HG03354 (cell line): Measurements from ENCODE around the gene NEU2.
"Not testable (repeated sequence)": the region's sequence is repeated elsewhere in the genome, so short reads cannot be mapped to it uniquely, and the experiment has no call there.

Source experiments
- ATAC-seq: cut with Tn5 transposase; IDR thresholded peaks from one replicate; pipeline ENCODE4 v1.9.1; 2021; ENCODE audit warnings: mild to moderate bottlenecking; ENCODE audit not compliant: unreplicated experiment, poor library complexity, severe bottlenecking

The NEU2 gene

DNA sequence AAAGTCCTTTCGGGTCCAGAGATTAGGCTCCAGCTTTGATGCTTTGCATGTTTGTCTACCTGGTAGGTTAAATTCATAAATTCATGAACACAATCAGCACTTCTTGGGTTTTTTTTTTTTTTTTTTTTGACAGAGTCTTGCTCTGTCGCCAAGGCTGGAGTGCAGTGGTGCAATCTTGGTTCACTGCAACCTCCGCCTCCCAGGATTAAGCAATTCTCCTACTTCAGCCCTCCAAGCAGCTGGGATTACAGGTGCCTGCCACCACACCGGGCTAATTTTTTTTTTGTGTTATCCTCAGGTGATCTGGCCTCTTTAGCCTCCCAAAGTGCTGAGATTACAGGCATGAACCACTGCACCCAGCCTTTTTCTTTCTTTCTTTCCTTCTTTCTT is 32.7 kb downstream of the NEU2 start:
- ATAC-seq, result not testable (repeated sequence)

- ATAC-seq, result no peak
Measured at GRCh38 chr2:233065954-233066470, 33.5 kb downstream of the NEU2 start.

DNA sequence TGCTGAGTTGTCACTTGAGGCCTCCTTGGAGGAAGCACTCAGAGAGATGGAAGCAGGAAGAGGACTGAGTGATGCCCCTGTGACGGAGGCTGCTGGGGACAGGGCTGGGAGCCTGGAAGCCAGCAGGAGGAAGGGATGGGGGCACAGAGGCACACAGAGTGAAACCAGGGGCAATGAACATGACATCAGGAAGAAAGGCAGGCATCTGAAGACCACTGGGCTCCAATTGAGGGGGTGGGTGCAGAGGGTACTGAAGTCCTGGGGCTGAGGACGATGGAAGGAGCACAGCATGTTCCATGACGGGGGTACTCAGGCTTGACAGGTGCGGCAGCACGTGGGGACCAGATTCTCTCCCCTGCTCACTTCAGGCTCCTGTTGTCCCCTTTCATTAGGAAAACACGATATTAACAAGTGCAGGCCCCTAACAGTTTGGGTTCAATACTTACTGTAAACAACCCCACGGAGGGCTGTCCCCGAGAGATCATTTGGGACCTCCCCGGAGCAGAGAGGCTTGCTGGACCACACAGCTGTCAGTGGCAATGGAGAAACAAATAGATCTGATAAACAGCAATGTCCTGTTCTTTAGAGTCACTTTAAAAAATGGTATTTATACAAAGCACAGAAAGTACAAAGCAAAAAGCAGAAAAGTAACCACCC is 36.4 kb downstream of the NEU2 start:
- ATAC-seq, result no peak

GRCh38 chr2:233072838-233073237 is 40.4 kb downstream of the NEU2 start:
- no peak for ATAC-seq

DNA sequence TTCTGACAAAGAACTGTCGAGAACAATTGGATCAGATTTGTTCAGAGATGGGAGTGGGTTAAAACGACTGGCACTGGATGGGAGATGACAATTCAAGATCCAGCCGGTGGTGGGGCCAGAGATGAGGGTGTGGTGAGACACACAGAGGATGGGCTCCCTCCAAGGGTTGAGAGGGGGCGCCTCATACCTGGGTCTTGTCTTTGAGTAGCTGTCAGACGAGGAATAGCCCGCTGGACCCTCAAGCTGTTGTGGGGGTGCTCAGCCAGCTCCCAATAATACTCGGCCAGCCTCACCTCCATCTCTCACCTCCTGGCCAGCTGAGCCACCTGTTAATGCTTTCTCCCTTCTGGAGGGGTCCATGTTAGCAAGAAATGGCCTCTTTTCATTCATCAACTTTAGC is 41.6 kb downstream of the NEU2 start:
- ATAC-seq, result no peak

DNA sequence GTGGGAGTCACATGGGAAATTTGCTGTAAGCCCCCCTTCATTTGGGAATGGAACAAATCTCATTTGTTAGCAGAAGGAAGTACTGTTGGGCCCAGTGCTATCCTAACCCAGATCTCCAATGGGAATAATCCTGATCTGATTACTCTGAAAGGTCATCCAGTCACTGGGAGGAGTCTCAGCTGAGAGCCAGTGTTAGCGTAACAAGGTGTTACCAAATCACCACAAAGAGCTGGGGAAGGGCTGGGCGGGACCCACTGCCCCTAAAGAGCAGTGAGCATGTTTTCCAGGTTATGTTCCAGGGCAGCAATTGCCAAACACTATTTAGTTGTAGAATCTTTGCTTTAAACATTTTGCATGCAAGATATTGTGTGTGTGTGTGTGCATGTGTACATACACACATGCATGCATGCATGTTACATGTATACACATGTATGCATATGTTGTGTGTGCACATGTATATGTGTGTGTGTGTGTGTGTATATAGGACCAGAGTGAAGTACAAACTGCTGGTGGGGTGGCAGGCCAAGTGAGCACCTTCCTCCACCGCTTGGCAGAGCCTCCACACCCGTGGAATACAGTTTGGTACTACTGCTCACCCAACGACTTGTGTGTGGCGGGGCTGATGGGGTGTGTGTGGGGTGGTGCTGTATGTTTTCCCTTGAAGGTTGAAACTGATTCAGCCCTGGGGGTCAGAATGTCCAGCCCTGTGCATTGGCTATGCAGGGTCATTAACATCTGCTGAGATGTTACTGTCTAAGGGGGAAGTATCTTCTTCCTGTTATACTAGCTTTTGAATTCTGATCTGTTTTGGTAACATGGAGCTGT is 42.9 kb downstream of the NEU2 start:
- ATAC-seq, result peak; percentile 38

- ATAC-seq, result peak; percentile 63
Measured at GRCh38 chr2:233075966-233076339, 43.5 kb downstream of the NEU2 start.

GRCh38 chr2:233076749-233077148 is 44.3 kb downstream of the NEU2 start:
- no peak for ATAC-seq

DNA sequence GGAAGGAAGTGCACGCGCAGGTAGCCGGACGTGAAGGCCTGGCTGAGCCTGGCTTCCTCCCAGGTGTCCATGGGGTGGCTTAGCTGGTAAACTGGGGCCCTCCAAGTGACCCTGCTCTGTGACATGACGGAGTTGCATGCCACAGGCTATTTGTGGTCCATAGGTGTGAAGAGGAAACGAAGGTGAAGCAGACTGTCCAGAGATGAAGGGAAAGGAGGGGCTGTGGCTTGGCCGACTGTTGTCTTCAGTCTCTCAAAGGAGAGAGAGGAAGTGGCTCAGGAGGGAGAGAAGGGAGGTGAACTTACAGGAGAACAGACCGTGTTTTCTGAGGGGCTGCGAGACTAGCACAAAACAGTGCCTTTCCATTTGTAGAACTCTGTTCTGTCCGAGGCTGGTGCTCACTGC is 47.0 kb downstream of the NEU2 start:
- peak; percentile 30 for ATAC-seq

- no peak for ATAC-seq
Measured at GRCh38 chr2:233079953-233080835, 47.7 kb downstream of the NEU2 start.

DNA sequence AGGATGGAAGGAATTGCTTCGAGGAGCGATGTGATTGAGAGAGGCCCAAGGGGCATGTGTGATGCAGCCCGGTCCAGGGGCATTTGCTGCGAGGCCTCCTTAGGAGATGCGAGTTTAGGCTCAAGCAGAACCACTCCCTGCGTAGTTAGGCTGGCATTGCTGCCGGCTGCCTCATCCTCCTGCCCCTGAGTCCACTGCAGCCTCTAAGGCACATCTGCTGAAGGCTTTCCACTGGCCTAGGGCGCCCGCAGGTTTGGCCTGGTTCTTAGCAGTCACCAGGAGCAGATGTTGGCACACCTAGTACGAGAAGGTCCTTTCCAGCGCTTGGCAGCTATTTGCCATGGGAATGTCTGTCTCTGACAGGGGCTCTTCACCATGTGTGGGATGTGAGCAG is 48.4 kb downstream of the NEU2 start:
- ATAC-seq, result no peak

DNA sequence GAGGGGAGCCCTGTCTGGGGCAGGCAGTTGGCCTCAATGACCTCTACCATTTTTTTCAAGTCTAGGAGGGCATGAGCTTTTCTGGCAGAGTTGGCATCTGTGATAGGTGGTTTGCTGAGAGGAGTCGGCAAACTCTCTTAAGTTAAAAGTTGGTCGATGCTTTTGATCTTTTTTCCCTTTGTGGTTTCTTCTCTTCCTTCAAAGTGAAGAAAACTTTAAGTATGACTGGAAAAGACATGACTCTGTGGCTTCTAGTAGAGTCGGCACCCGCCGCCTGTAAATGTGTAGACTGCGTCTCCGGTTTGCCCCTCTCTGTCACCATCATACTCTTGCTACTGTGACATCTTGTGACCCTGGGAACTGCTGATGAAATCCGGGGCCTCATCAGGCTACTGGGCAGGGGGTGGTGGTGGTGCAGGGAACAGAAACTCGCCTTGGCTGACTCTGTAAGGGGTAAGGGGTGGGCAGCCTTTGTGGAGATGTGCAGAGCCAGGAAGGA is 48.8 kb downstream of the NEU2 start:
- peak; percentile 23 for ATAC-seq

DNA sequence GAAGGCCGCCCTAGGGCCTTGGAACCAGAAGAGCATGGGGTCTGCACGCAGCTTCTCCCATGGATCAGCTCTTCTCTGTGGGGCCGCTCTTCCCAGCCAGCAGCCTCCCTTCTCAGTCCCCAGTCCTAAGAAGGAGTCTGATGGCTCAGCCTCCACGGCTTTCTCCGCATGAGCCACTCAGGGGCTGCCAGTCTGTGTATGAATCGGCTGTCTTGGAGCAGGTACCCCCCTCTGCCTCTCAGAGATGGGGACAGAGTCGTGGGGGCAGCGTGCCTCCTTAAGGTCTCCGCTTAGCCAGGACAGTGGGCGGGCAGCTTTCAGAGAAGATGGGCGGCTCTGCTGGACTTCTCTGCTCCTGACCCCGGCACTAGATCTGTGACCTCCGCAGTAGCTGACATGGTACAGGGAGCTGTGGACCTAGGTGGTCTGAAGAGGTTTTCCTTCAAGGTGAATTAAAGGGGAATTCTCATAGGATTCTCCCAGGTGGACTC is 49.3 kb downstream of the NEU2 start:
- ATAC-seq, result peak; percentile 2

GRCh38 chr2:233082222-233082930 is 49.9 kb downstream of the NEU2 start:
- peak; percentile 53 for ATAC-seq

- ATAC-seq, result no peak
Measured at GRCh38 chr2:233082931-233083755, 50.7 kb downstream of the NEU2 start.

DNA sequence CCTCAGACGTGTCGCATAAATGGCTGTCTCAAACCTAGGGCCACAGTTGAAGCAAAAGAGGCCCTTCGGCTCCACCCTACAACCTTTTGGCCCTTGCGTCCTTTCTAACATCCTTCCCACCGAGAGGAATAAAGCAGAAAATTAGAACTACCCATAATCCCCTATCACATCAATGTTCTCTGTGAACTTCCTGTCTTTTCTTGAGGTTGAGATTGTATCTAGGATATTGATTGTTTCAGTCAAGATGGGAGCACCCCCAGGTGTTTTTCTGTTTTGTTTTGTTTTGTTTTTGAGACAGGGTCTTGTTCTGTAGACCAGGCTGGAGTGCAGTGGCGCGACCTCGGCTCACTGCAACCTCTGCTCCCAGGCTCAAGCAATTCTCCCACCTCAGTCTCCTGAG is 51.3 kb downstream of the NEU2 start:
- ATAC-seq, result no peak

DNA sequence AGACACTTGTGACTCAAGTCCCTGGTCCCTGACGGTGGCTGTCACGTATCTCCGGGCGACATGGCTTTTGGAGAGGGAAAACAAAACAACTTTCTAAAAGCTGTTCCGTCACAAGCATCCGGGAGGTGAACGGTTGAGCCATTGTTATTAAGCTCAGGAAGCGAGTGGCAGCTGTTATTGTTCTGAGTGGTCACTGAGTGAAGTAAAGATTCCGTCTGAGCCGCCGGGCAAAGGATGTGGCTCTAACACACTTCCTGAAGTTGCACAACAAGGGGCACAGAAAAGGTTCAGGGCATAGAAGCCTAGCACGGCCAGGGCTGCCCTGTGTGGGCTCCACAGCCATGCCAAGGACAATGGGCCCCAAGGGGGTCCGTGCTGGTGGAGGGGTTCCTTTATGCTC is 52.0 kb downstream of the NEU2 start:
- ATAC-seq, result peak; percentile 25
